HG03175 (cell line): ENCODE data around the gene TICAM2.

Experiments
- ATAC-seq: cut with Tn5 transposase; IDR thresholded peaks from one replicate; pipeline ENCODE4 v1.9.1; 2021; ENCODE audit warnings: mild to moderate bottlenecking, moderate library complexity; ENCODE audit not compliant: unreplicated experiment

The TICAM2 gene

GRCh38 chr5:115541611-115542010 lies 60.7 kb downstream of the TICAM2 start:
- no peak for ATAC-seq

GRCh38 chr5:115535479-115536035 lies 66.7 kb downstream of the TICAM2 start:
- no peak for ATAC-seq

- ATAC-seq, result no peak
Observed at GRCh38 chr5:115532517-115532916, 69.8 kb downstream of the TICAM2 start.

- ATAC-seq, result no peak
Observed at GRCh38 chr5:115531787-115532367, 70.4 kb downstream of the TICAM2 start.

GRCh38 chr5:115531380-115531779 lies 70.9 kb downstream of the TICAM2 start:
- no peak for ATAC-seq

GRCh38 chr5:115530426-115530825 lies 71.9 kb downstream of the TICAM2 start:
- no peak for ATAC-seq
